WTC11 (cell line): ENCODE results near the gene BICDL1.

Source experiments
- CBFB ChIP-seq: sonication (generic); formaldehyde crosslinking; IDR thresholded peaks from 2 replicates; pipeline ENCODE4 v1.8.1; 2022; ENCODE audit warnings: mild to moderate bottlenecking, low read depth, missing genetic modification reagents
- CREB1 ChIP-seq: sonication (generic); formaldehyde crosslinking; IDR thresholded peaks from 2 replicates; pipeline ENCODE4 v1.8.0; 2023; ENCODE audit warnings: mild to moderate bottlenecking, missing genetic modification reagents
- CTCF ChIP-seq: fragments of 200-600 bp; IDR thresholded peaks from 2 replicates; pipeline ENCODE4 v1.8.0; 2022; ENCODE audit warnings: antibody characterized with exemption
- E2F1 ChIP-seq: sonication (generic); formaldehyde crosslinking; IDR thresholded peaks from 2 replicates; pipeline ENCODE4 v1.8.0; 2022; ENCODE audit warnings: mild to moderate bottlenecking, missing genetic modification reagents
- HMGXB4 ChIP-seq: sonication (generic); formaldehyde crosslinking; IDR thresholded peaks from 2 replicates; pipeline ENCODE4 v1.8.1; 2023; ENCODE audit warnings: mild to moderate bottlenecking, moderate library complexity, missing genetic modification reagents
- MAX ChIP-seq: sonication (generic); formaldehyde crosslinking; IDR thresholded peaks from 2 replicates; pipeline ENCODE4 v1.8.0; 2022; ENCODE audit warnings: mild to moderate bottlenecking, missing genetic modification reagents
- NFATC4 ChIP-seq: fragments of 250-450 bp; sonication (Bioruptor Pico); IDR thresholded peaks from 2 replicates; pipeline ENCODE4 v1.9.0; 2021; ENCODE audit warnings: mild to moderate bottlenecking
- SP1 ChIP-seq: sonication (generic); formaldehyde crosslinking; conservative IDR thresholded peaks from 2 replicates; pipeline ENCODE4 v1.8.1; 2022; ENCODE audit warnings: missing genetic modification reagents
- ZBTB43 ChIP-seq: sonication (generic); formaldehyde crosslinking; IDR thresholded peaks from 2 replicates; pipeline ENCODE4 v1.8.1; 2023; ENCODE audit warnings: mild to moderate bottlenecking, missing genetic modification reagents
- ZNF232 ChIP-seq: sonication (generic); formaldehyde crosslinking; IDR thresholded peaks from 2 replicates; pipeline ENCODE4 v1.8.0; 2022; ENCODE audit warnings: mild to moderate bottlenecking, missing genetic modification reagents
- ZNF281 ChIP-seq: sonication (generic); formaldehyde crosslinking; IDR thresholded peaks from 2 replicates; pipeline ENCODE4 v1.8.0; 2023; ENCODE audit warnings: mild to moderate bottlenecking, missing genetic modification reagents
- ZSCAN18 ChIP-seq: fragments of 250-450 bp; sonication (Bioruptor Pico); IDR thresholded peaks from 2 replicates; pipeline ENCODE4 v2.1.2; 2022; ENCODE audit warnings: mild to moderate bottlenecking, moderate library complexity

GRCh38 chr12:120085920-120086645, 97.0 kb downstream of the BICDL1 start:
- TF ChIP-seq CBFB: no peak
- no peak for TF ChIP-seq ZBTB43
- TF ChIP-seq CTCF: no peak
- no peak for TF ChIP-seq NFATC4 (CRISPR knock-in tag)
- no peak for TF ChIP-seq ZNF232 (CRISPR knock-in tag)
- no peak for TF ChIP-seq ZSCAN18 (CRISPR knock-in tag)
- no peak for TF ChIP-seq MAX
- TF ChIP-seq ZNF281 (CRISPR knock-in tag): no peak
- no peak for TF ChIP-seq CREB1 (CRISPR knock-in tag)
- TF ChIP-seq HMGXB4 (CRISPR knock-in tag): no peak
- TF ChIP-seq SP1 (CRISPR knock-in tag): no peak
- TF ChIP-seq E2F1 (CRISPR knock-in tag): no peak
